Body of pancreas (tissue), 4 donors: Measurements from ENCODE around the gene HNRNPUL2. TPM values are rescaled to one million over a fixed set of nuclear protein-coding genes. Genes with fewer than 3 reads are reported as not detected.
"Not testable (repeated sequence)": the region's sequence is repeated elsewhere in the genome, so short reads cannot be mapped to it uniquely, and the experiment has no call there.

Source experiments
- ATAC-seq: fragments of 150-250 bp; one replicate; pipeline ENCODE4 v1.9.1; 2016
- DNase-seq, 4 donors: peaks; one replicate each; pipeline ENCODE4 v3.0.0-alpha.2; 2019
- H3K27ac ChIP-seq, 4 donors: fragments of 200-600 bp; sonication (generic); 1 replicate in 3 of 4; 2 replicates in 1 of 4; pipeline versions ENCODE4 v1.5.1 to v1.6.1; 2016 to 2019; ENCODE audit warnings: mild to moderate bottlenecking in 1 of 4, mixed read lengths in 1 of 4, moderate library complexity in 1 of 4
- H3K27me3 ChIP-seq, 2 donors: fragments of 200-600 bp; sonication (generic); one replicate each; pipeline ENCODE4 v1.6.0; 2016; ENCODE audit warnings: mild to moderate bottlenecking in 1 of 2
- H3K36me3 ChIP-seq, 2 donors: fragments of 200-600 bp; sonication (generic); replicated peaks in 1 of 2; 2 replicates each; pipeline ENCODE4 v1.5.1; 2016; ENCODE audit warnings: low read depth in 2 of 2; ENCODE audit not compliant: insufficient read depth in 1 of 2
- H3K4me1 ChIP-seq: fragments of 200-600 bp; sonication (generic); one replicate; pipeline ENCODE4 v1.6.0; 2016
- H3K4me3 ChIP-seq, 2 donors: fragments of 200-600 bp; sonication (generic); 1 replicate in 1 of 2; 2 replicates in 1 of 2; pipeline ENCODE4 v1.5.1; 2016 to 2019
- H3K9me3 ChIP-seq, 3 donors: fragments of 200-600 bp; sonication (generic); 1 replicate in 2 of 3; 2 replicates in 1 of 3; pipeline ENCODE4 v1.5.1; 2016
- CTCF ChIP-seq, 7 experiments: fragments of 450-650 bp in 4 of 7; fragments of 200-600 bp in 3 of 7; sonication (generic) in 3 of 7; IDR thresholded peaks; one replicate each; pipeline ENCODE4 v1.5.1; 2016 to 2019; ENCODE audit warnings: antibody characterized with exemption in 7 of 7
- POLR2A ChIP-seq, 3 donors: fragments of 450-650 bp; IDR thresholded peaks; one replicate each; pipeline ENCODE4 v1.6.1; 2016; ENCODE audit warnings: antibody characterized with exemption in 3 of 3, mild to moderate bottlenecking in 2 of 3
- WGBS, 2 donors: methylation state at CpG; one replicate each; pipeline ENCODE4 v1.1.5; 2017; 5-methylcytosine and 5-hydroxymethylcytosine counted together
- intact Hi-C: fragments of 100-400 bp; cut with DNase I; formaldehyde crosslinking; loops from one replicate; pipeline ENCODE4 v1.15.1; 2023
- total RNA-seq, 2 donors: library from RNA; depleted of rRNA; stranded (reverse); fragments of >200 nt; gene quantifications; one replicate each; pipeline ENCODE4 v1.1.0, GENCODE V29; 2016

The HNRNPUL2 gene
- total RNA-seq, 2 donors from 2014 or later, result 19.1 to 20.5 TPM

GRCh38 chr11:62706850-62707247 lies 20.4 kb downstream of the HNRNPUL2 start:
- Histone ChIP-seq H3K4me3 (no peak overlapping the region), H3K4me1 (peaks cover 66% of the 10 kb centered on the region), H3K9me3 (no peaks in the 10 kb centered on the region), H3K27ac (peak overlapping the region; percentile 85 to 92 (median 89)), H3K36me3 (no peaks in the 10 kb centered on the region), H3K27me3 (no peaks in the 10 kb centered on the region)
- no peak for DNase-seq
- ATAC-seq, result no peak
- TF ChIP-seq POLR2A (IDR thresholded peaks at IDR 0.05) (no peak), CTCF (IDR thresholded peaks at IDR 0.05) (no peak)
- 47 to 49% methylated on average over 8 of the region's 8 CpGs for WGBS, 2 donors
- intact Hi-C loops, result no loop called here

- Histone ChIP-seq H3K36me3 (peaks cover 0 to 2% of the 10 kb centered on the region in 2 donors), H3K27me3 (no peaks in the 10 kb centered on the region), H3K27ac (peak overlapping the region; percentile 85 to 92 (median 89)), H3K4me1 (peaks cover 59% of the 10 kb centered on the region), H3K9me3 (no peaks in the 10 kb centered on the region), H3K4me3 (peak overlapping the region; percentile 63 to 74)
- 3 to 6% methylated on average over 17 to 67 of the region's 73 CpGs for WGBS, 2 donors
- DNase-seq, result peak; percentile 96 to 98 (median 96)
- intact Hi-C loops, result no loop called here
- ATAC-seq, result peak; percentile 81
- TF ChIP-seq POLR2A (IDR thresholded peaks at IDR 0.05) (peak in 2 of 3 donors; percentile 66 to 73), CTCF (IDR thresholded peaks at IDR 0.05) (peak in 1 of 7 experiments; percentile 10)
Measured at GRCh38 chr11:62705880-62706849, 21.1 kb downstream of the HNRNPUL2 start.

GRCh38 chr11:62705413-62705812 lies 21.8 kb downstream of the HNRNPUL2 start:
- DNase-seq (peak; percentile 55 to 62 (median 60)), ATAC-seq (peak; percentile 13)
- peak overlapping the region in 1 of 2 donors; percentile 74 for H3K4me3 ChIP-seq
- H3K27me3 ChIP-seq, result no peaks in the 10 kb centered on the region
- TF ChIP-seq POLR2A (IDR thresholded peaks at IDR 0.05) (no peak), CTCF (IDR thresholded peaks at IDR 0.05) (peak in 2 of 7 experiments; percentile 18 to 21)
- WGBS, 2 donors, result 6 to 18% methylated on average over 5 to 7 of the region's 7 CpGs
- H3K4me1 ChIP-seq, result peaks cover 52% of the 10 kb centered on the region
- H3K36me3 ChIP-seq, result peaks cover 0 to 2% of the 10 kb centered on the region in 2 donors
- intact Hi-C loops, result no loop called here
- H3K27ac ChIP-seq, result peak overlapping the region; percentile 85 to 92 (median 89)
- no peaks in the 10 kb centered on the region for H3K9me3 ChIP-seq

- 88 to 95% methylated on average over 4 of the region's 4 CpGs for WGBS, 2 donors
- ATAC-seq, result not testable (repeated sequence)
Measured at GRCh38 chr11:62703921-62704320, 23.3 kb downstream of the HNRNPUL2 start.

GRCh38 chr11:62702246-62702645 lies 25.0 kb downstream of the HNRNPUL2 start:
- ATAC-seq, result no peak
- 86 to 95% methylated on average over 11 of the region's 11 CpGs for WGBS, 2 donors
- H3K27me3 ChIP-seq, result no peaks in the 10 kb centered on the region
- no peak for DNase-seq
- intact Hi-C loops, result no loop called here
- no peak for TF ChIP-seq POLR2A (IDR thresholded peaks at IDR 0.05)
- no peak for TF ChIP-seq CTCF (IDR thresholded peaks at IDR 0.05)
- H3K36me3 ChIP-seq, result peaks cover 0 to 2% of the 10 kb centered on the region in 2 donors
- no peak overlapping the region for H3K27ac ChIP-seq
- no peaks in the 10 kb centered on the region for H3K9me3 ChIP-seq
- no peak overlapping the region for H3K4me3 ChIP-seq
- peaks cover 23% of the 10 kb centered on the region for H3K4me1 ChIP-seq

More at GRCh38 chr11:62703921-62704320, 23.3 kb downstream of the HNRNPUL2 start:
- Histone ChIP-seq H3K27ac (peak overlapping the region in 1 of 4 donors; percentile 15), H3K4me1 (peaks cover 40% of the 10 kb centered on the region)
- H3K4me3 ChIP-seq, H3K9me3 ChIP-seq, intact Hi-C loops, H3K36me3 ChIP-seq, H3K27me3 ChIP-seq, DNase-seq: not testable (repeated sequence)
